ENCODE measurements around the gene PIGP.
"Not testable (repeated sequence)": the region's sequence is repeated elsewhere in the genome, so short reads cannot be mapped to it uniquely, and the experiment has no call there.

The PIGP gene

GRCh38 chr21:37045149-37045548 is 27.7 kb downstream of the PIGP start:
- DNase-seq (ENCODE audit: low spot score) = no peak
- FAIRE-seq = no peak

GRCh38 chr21:37044643-37045042 is 28.2 kb downstream of the PIGP start:
- FAIRE-seq (no peak), DNase-seq (ENCODE audit: low spot score) (no peak)

GRCh38 chr21:37043818-37044217 is 29.1 kb downstream of the PIGP start:
- FAIRE-seq = no peak
- no peak for DNase-seq (ENCODE audit: low spot score)

GRCh38 chr21:37041706-37042271 is 31.1 kb downstream of the PIGP start:
- no peak for FAIRE-seq
- no peak for DNase-seq (ENCODE audit: low spot score)

- FAIRE-seq (no peak), DNase-seq (ENCODE audit: low spot score) (no peak)
These were observed 32.7 kb downstream of the PIGP start for GRCh38 chr21:37040212-37040611.

GRCh38 chr21:37039411-37040075 is 33.3 kb downstream of the PIGP start:
- FAIRE-seq (no peak), DNase-seq (ENCODE audit: low spot score) (no peak)

- FAIRE-seq (no peak), DNase-seq (ENCODE audit: low spot score) (no peak)
These were observed 36.7 kb downstream of the PIGP start for GRCh38 chr21:37036177-37036576.

GRCh38 chr21:37034394-37034793 is 38.5 kb downstream of the PIGP start:
- FAIRE-seq; DNase-seq (ENCODE audit: low spot score): not testable (repeated sequence)

GRCh38 chr21:37032877-37033471 is 39.9 kb downstream of the PIGP start:
- peak; percentile 24 for DNase-seq (ENCODE audit: low spot score)

GRCh38 chr21:37032293-37032692 is 40.6 kb downstream of the PIGP start:
- no peak for FAIRE-seq

More at GRCh38 chr21:37032877-37033471, 39.9 kb downstream of the PIGP start:
- FAIRE-seq = no peak

GRCh38 chr21:37030864-37031263 is 42.0 kb downstream of the PIGP start:
- FAIRE-seq = no peak
- DNase-seq (ENCODE audit: low spot score) = no peak

More at GRCh38 chr21:37032293-37032692, 40.6 kb downstream of the PIGP start:
- DNase-seq (ENCODE audit: low spot score) = no peak

- DNase-seq (ENCODE audit: low spot score) (no peak), FAIRE-seq (no peak)
These were observed 44.3 kb downstream of the PIGP start for GRCh38 chr21:37028570-37028969.

GRCh38 chr21:37026499-37026898 is 46.4 kb downstream of the PIGP start:
- no peak for DNase-seq (ENCODE audit: low spot score)
- no peak for FAIRE-seq

GRCh38 chr21:37017951-37018679 is 54.8 kb downstream of the PIGP start:
- DNase-seq (ENCODE audit: low spot score) (no peak), FAIRE-seq (no peak)
